Astrocyte (in vitro differentiated cells and primary cell): ENCODE results near the gene LRRC2. TPM values are rescaled to one million over a fixed set of nuclear protein-coding genes. Genes with fewer than 3 reads are reported as not detected.

ENCODE experiments used
- DNase-seq: peaks from one replicate; pipeline ENCODE4 v3.0.0-alpha.2; 2010; ENCODE audit warnings: low read depth
- FAIRE-seq: peaks from 2 replicates; lab custom pipeline; 2011; peaks lifted over from hg19 to GRCh38; lab: Jason Lieb, UNC
- H2AFZ ChIP-seq: 2 replicates; pipeline ENCODE4 v1.6.0; 2012; ENCODE audit warnings: low read depth, low read length, inconsistent platforms
- H3K27ac ChIP-seq: 2 replicates; pipeline ENCODE4 v1.5.1; 2011; ENCODE audit warnings: low read depth, low read length, inconsistent platforms
- H3K27me3 ChIP-seq: 2 replicates; pipeline ENCODE4 v1.6.0; 2011; ENCODE audit warnings: low read length, inconsistent platforms; ENCODE audit not compliant: insufficient read depth
- H3K36me3 ChIP-seq: 2 replicates; pipeline ENCODE4 v1.5.1; 2011; ENCODE audit warnings: low read length, inconsistent platforms; ENCODE audit not compliant: insufficient read depth
- H3K4me1 ChIP-seq: 2 replicates; pipeline ENCODE4 v1.5.1; 2011; ENCODE audit warnings: low read length, inconsistent platforms; ENCODE audit not compliant: insufficient read depth
- H3K4me2 ChIP-seq: 2 replicates; pipeline ENCODE4 v1.6.0; 2012; ENCODE audit warnings: low read length, inconsistent platforms
- H3K4me3 ChIP-seq: 2 replicates; pipeline ENCODE4 v1.5.1; 2011; ENCODE audit warnings: low read depth, mild to moderate bottlenecking, low read length, inconsistent platforms; ENCODE audit not compliant: insufficient read depth
- H3K79me2 ChIP-seq: 2 replicates; pipeline ENCODE4 v1.6.0; 2012; ENCODE audit warnings: mild to moderate bottlenecking, low read length, inconsistent platforms; ENCODE audit not compliant: insufficient read depth
- H3K9ac ChIP-seq: 2 replicates; pipeline ENCODE4 v1.6.0; 2012; ENCODE audit warnings: mild to moderate bottlenecking, low read length, inconsistent platforms
- H3K9me3 ChIP-seq: 2 replicates; pipeline ENCODE4 v1.5.1; 2012; ENCODE audit warnings: low read depth, mild to moderate bottlenecking, low read length, inconsistent platforms; ENCODE audit not compliant: insufficient read depth
- H4K20me1 ChIP-seq: 2 replicates; pipeline ENCODE4 v1.6.0; 2012; ENCODE audit warnings: low read length, inconsistent platforms; ENCODE audit not compliant: insufficient read depth
- H3K27ac Mint-ChIP-seq: one replicate; pipeline ENCODE4 v1.8.0; 2021; ENCODE audit warnings: mild to moderate bottlenecking, mixed read lengths; ENCODE audit not compliant: unreplicated experiment
- H3K27me3 Mint-ChIP-seq: one replicate; pipeline ENCODE4 v1.8.0; 2021; ENCODE audit warnings: low read depth, mixed read lengths; ENCODE audit not compliant: unreplicated experiment
- H3K36me3 Mint-ChIP-seq: one replicate; pipeline ENCODE4 v1.8.0; 2021; ENCODE audit warnings: low read depth, mixed read lengths; ENCODE audit not compliant: unreplicated experiment
- H3K4me1 Mint-ChIP-seq: one replicate; pipeline ENCODE4 v1.8.0; 2021; ENCODE audit warnings: low read depth, mixed read lengths; ENCODE audit not compliant: unreplicated experiment
- H3K4me3 Mint-ChIP-seq: one replicate; pipeline ENCODE4 v1.8.0; 2021; ENCODE audit warnings: mild to moderate bottlenecking, moderate library complexity, mixed read lengths; ENCODE audit not compliant: unreplicated experiment
- H3K9me3 Mint-ChIP-seq: one replicate; pipeline ENCODE4 v1.8.0; 2021; ENCODE audit warnings: mild to moderate bottlenecking, mixed read lengths; ENCODE audit not compliant: unreplicated experiment
- CTCF ChIP-seq: IDR thresholded peaks from 2 replicates; pipeline ENCODE4 v1.5.1; 2011; ENCODE audit warnings: low read depth, mild to moderate bottlenecking, inconsistent platforms, low read length, moderate library complexity; ENCODE audit not compliant: insufficient read depth
- EZH2 ChIP-seq: IDR thresholded peaks from 2 replicates; pipeline ENCODE4 v1.6.1; 2012; ENCODE audit warnings: mild to moderate bottlenecking, low read length, inconsistent platforms; ENCODE audit not compliant: insufficient read depth
- total RNA-seq: library from RNA; stranded (reverse); gene quantifications from 2 replicates; pipeline ENCODE4 v1.2.1, GENCODE V29; 2021

Gene LRRC2
- total RNA-seq, 1 donor from 2014 or later: 0.32 TPM

DNA sequence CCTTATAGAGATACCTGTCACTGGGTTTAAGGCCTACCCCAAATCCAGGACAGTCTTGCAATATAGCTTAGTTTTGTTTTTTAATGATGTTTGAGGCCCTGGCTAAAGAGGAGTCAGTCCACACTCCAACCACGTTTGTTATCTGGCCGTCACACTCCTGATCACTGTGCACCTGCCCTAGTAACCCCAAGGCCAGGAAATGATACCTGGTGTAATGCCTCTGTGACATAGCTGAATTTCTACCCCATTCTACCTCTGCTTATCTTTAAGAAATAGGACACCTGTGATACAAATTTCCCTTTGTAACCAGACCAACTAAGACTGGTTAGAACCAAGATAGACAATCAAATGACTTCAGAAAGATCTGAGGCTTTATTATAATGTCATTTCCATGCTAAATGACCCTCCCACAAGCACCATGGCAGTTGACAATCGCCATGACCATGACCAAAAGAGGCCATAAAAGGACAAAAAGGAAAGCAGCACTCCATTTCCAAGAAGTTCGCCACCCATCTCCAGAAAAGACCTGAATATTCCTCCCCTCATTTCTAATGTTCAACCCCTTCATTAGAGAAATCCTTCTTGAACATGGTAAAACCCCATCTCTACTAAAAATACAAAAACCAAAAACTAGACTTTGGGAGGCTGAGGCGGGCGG is 73.1 kb downstream of the LRRC2 start:
- H3K79me2 ChIP-seq: no peaks in the 10 kb centered on the region
- no peak overlapping the region for H2AFZ ChIP-seq
- Mint-ChIP-seq H3K27me3 (peaks cover 10% of the 10 kb centered on the region), H3K9me3 (peaks cover 4% of the 10 kb centered on the region), H3K36me3 (peaks cover 1% of the 10 kb centered on the region), H3K4me1 (peaks cover 33% of the 10 kb centered on the region), H3K27ac (no peak overlapping the region), H3K4me3 (no peak overlapping the region)
- no peak overlapping the region for H3K4me2 ChIP-seq
- TF ChIP-seq CTCF (no peak), EZH2 (no peak)
- H3K9me3 ChIP-seq: no peaks in the 10 kb centered on the region
- no peaks in the 10 kb centered on the region for H3K27me3 ChIP-seq
- H3K36me3 ChIP-seq: no peaks in the 10 kb centered on the region
- no peak overlapping the region for H3K27ac ChIP-seq
- FAIRE-seq (no peak), DNase-seq (no peak)
- H3K9ac ChIP-seq: no peak overlapping the region
- H3K4me1 ChIP-seq: peaks cover 23% of the 10 kb centered on the region
- no peak overlapping the region for H3K4me3 ChIP-seq
- no peaks in the 10 kb centered on the region for H4K20me1 ChIP-seq

GRCh38 chr3:46491089-46492070 is 74.7 kb downstream of the LRRC2 start:
- no peaks in the 10 kb centered on the region for H3K27me3 ChIP-seq
- no peaks in the 10 kb centered on the region for H4K20me1 ChIP-seq
- no peaks in the 10 kb centered on the region for H3K36me3 ChIP-seq
- Mint-ChIP-seq H3K4me3 (no peak overlapping the region), H3K4me1 (peaks cover 27% of the 10 kb centered on the region), H3K27ac (no peak overlapping the region), H3K36me3 (peaks cover 1% of the 10 kb centered on the region), H3K27me3 (peaks cover 12% of the 10 kb centered on the region), H3K9me3 (peaks cover 4% of the 10 kb centered on the region)
- no peaks in the 10 kb centered on the region for H3K9me3 ChIP-seq
- H3K4me2 ChIP-seq: no peak overlapping the region
- peaks cover 22% of the 10 kb centered on the region for H3K4me1 ChIP-seq
- H2AFZ ChIP-seq: no peak overlapping the region
- FAIRE-seq: no peak
- H3K79me2 ChIP-seq: no peaks in the 10 kb centered on the region
- H3K27ac ChIP-seq: no peak overlapping the region
- DNase-seq: no peak
- H3K4me3 ChIP-seq: no peak overlapping the region
- TF ChIP-seq CTCF (no peak), EZH2 (no peak)
- no peak overlapping the region for H3K9ac ChIP-seq
